GM10248 (cell line): ENCODE results near the gene BABAM2.

ENCODE experiments used
- CTCF ChIA-PET: fragments of 300-600 bp; sonication (Branson Sonifier 250); formaldehyde crosslinking; extraction: SDS; loops from one replicate; lab custom pipeline; 2021; ENCODE audit warnings: antibody characterized with exemption; lab: Yijun Ruan, JAX
- POLR2A ChIA-PET: fragments of 350-650 bp; sonication (Branson Sonifier 250); formaldehyde crosslinking; extraction: SDS; loops from one replicate; lab custom pipeline; 2020; ENCODE audit warnings: antibody characterized with exemption; lab: Yijun Ruan, JAX
- DNase-seq: peaks from one replicate; pipeline ENCODE4 v3.0.0; 2012; ENCODE audit errors: extremely low spot score
- CTCF ChIP-seq: IDR thresholded peaks from 2 replicates; pipeline ENCODE4 v1.5.1; 2012; ENCODE audit warnings: mild to moderate bottlenecking, low read depth; ENCODE audit errors: extremely low read depth, missing control alignments, control extremely low read depth

Gene BABAM2

GRCh38 chr2:28163627-28164279 lies 273.2 kb downstream of the BABAM2 start:
- ChIA-PET POLR2A (no interaction called here), CTCF (interaction anchor here (1.0 to 1.3 kb wide), 3 partner anchors 9 to 16 kb away, joined by 3 read pairs; no protein-coding TSS in a partner anchor)
- no peak for TF ChIP-seq CTCF
- DNase-seq: no peak

GRCh38 chr2:28164280-28164801 lies 273.8 kb downstream of the BABAM2 start:
- DNase-seq: no peak
- ChIA-PET POLR2A (no interaction called here), CTCF (interaction anchor here (1.3 kb wide), 1 partner anchor 15 kb away, joined by 3 read pairs; no protein-coding TSS in a partner anchor)
- TF ChIP-seq CTCF: no peak

GRCh38 chr2:28165087-28165635 lies 274.6 kb downstream of the BABAM2 start:
- CTCF ChIA-PET: interaction anchor here (1.3 kb wide), 1 partner anchor 15 kb away, joined by 3 read pairs; no protein-coding TSS in a partner anchor
- DNase-seq: no peak
- TF ChIP-seq CTCF: no peak
- POLR2A ChIA-PET: no interaction called here

GRCh38 chr2:28166956-28167355 lies 276.4 kb downstream of the BABAM2 start:
- CTCF ChIA-PET: no interaction called here
- POLR2A ChIA-PET: no interaction called here
- DNase-seq: no peak
- no peak for TF ChIP-seq CTCF

GRCh38 chr2:28168376-28168775 lies 277.8 kb downstream of the BABAM2 start:
- ChIA-PET CTCF (interaction anchor here (0.9 to 2.7 kb wide), 2 partner anchors 11 to 30 kb away, joined by 3 to 8 read pairs; no protein-coding TSS in a partner anchor), POLR2A (no interaction called here)
- DNase-seq: no peak
- TF ChIP-seq CTCF: no peak

- no peak for TF ChIP-seq CTCF
- CTCF ChIA-PET: interaction anchor here (1.0 to 2.7 kb wide), 3 partner anchors 8 to 29 kb away, joined by 3 to 8 read pairs (median 3); no protein-coding TSS in a partner anchor
- POLR2A ChIA-PET: no interaction called here
- no peak for DNase-seq
Measured at GRCh38 chr2:28169492-28169891, 279.0 kb downstream of the BABAM2 start.
